IMR-90 (cell line): ENCODE data around the gene GSTP1. TPM values are rescaled to one million over a fixed set of nuclear protein-coding genes. Genes with fewer than 3 reads are reported as not detected.

Source experiments
- ATAC-seq: fragments of 200-7000 bp; cut with Tn5 transposase; 2 replicates; pipeline ENCODE4 v1.9.1; 2020; ENCODE audit warnings: low read depth, mild to moderate bottlenecking, moderate library complexity
- BruUV-seq: library from RNA; stranded (reverse); fragments of 400-500 nt; replicated peaks from 2 replicates; lab custom pipeline; 2021; lab: Mats Ljungman, UMichigan
- CTCF ChIA-PET: fragments of 300-600 bp; formaldehyde crosslinking; extraction: SDS; loops from one replicate; lab custom pipeline; 2021; ENCODE audit warnings: antibody characterized with exemption; lab: Yijun Ruan, JAX
- POLR2A ChIA-PET: fragments of 300-600 bp; sonication (Branson Sonifier 250); formaldehyde crosslinking; loops from one replicate; lab custom pipeline; 2022; ENCODE audit warnings: antibody characterized with exemption; ENCODE audit not compliant: unreplicated experiment; lab: Charles Lee
- DNase-seq: peaks from one replicate; pipeline ENCODE4 v3.0.0; 2013
- H2AFZ ChIP-seq: replicated peaks from 2 replicates; pipeline ENCODE3; 2013; ENCODE audit warnings: low read length, mild to moderate bottlenecking; ENCODE audit not compliant: poor library complexity
- H2AK5ac ChIP-seq: 2 replicates; pipeline ENCODE4 v1.6.1; 2013; ENCODE audit warnings: low read depth, low read length, inconsistent platforms
- H2AK9ac ChIP-seq: replicated peaks from 2 replicates; pipeline ENCODE3; 2013; ENCODE audit warnings: mild to moderate bottlenecking, low read depth, low read length, moderate library complexity; ENCODE audit not compliant: poor library complexity
- H2BK120ac ChIP-seq: 2 replicates; pipeline ENCODE4 v1.6.1; 2013; ENCODE audit warnings: low read depth, low read length, inconsistent platforms
- H2BK15ac ChIP-seq: 3 replicates; pipeline ENCODE4 v1.6.1; 2013; ENCODE audit warnings: low read depth, low read length, inconsistent platforms
- H2BK20ac ChIP-seq: 2 replicates; pipeline ENCODE4 v1.6.1; 2013; ENCODE audit warnings: low read depth, mild to moderate bottlenecking, inconsistent platforms, low read length, moderate library complexity
- H2BK5ac ChIP-seq: 2 replicates; pipeline ENCODE4 v1.6.1; 2013; ENCODE audit warnings: mild to moderate bottlenecking, low read depth, low read length, inconsistent platforms; ENCODE audit not compliant: poor library complexity, severe bottlenecking
- H3K14ac ChIP-seq: replicated peaks from 2 replicates; pipeline ENCODE4 v1.6.1; 2013; ENCODE audit warnings: low read depth, low read length, inconsistent platforms
- H3K18ac ChIP-seq: 2 replicates; pipeline ENCODE4 v1.6.1; 2013; ENCODE audit warnings: low read depth, low read length, control low read depth
- H3K23ac ChIP-seq: 2 replicates; pipeline ENCODE4 v1.6.1; 2013; ENCODE audit warnings: low read depth, low read length, inconsistent platforms
- H3K27ac ChIP-seq: 2 replicates; pipeline ENCODE4 v1.5.1; 2013; ENCODE audit warnings: mild to moderate bottlenecking, control low read depth, low read length; ENCODE audit not compliant: insufficient read depth
- H3K27me3 ChIP-seq: 2 replicates; pipeline ENCODE4 v1.6.1; 2013; ENCODE audit warnings: low read length; ENCODE audit not compliant: control insufficient read depth, insufficient read depth
- H3K36me3 ChIP-seq: 2 replicates; pipeline ENCODE4 v1.6.1; 2013; ENCODE audit warnings: low read length, mixed read lengths; ENCODE audit not compliant: control insufficient read depth, insufficient read depth
- H3K4ac ChIP-seq: 2 replicates; pipeline ENCODE4 v1.6.1; 2013; ENCODE audit warnings: low read depth, low read length, inconsistent platforms
- H3K4me1 ChIP-seq: 2 replicates; pipeline ENCODE4 v1.6.1; 2013; ENCODE audit warnings: low read length, mixed read lengths; ENCODE audit not compliant: control insufficient read depth, insufficient read depth
- H3K4me2 ChIP-seq: 2 replicates; pipeline ENCODE4 v1.6.1; 2013; ENCODE audit warnings: low read depth, mild to moderate bottlenecking, control low read depth, low read length, moderate library complexity
- H3K4me3 ChIP-seq: 2 replicates; pipeline ENCODE4 v1.5.1; 2013; ENCODE audit warnings: low read depth, mild to moderate bottlenecking, control low read depth, low read length, moderate library complexity; ENCODE audit not compliant: insufficient read depth
- H3K56ac ChIP-seq: 2 replicates; pipeline ENCODE4 v1.6.1; 2013; ENCODE audit warnings: low read length, inconsistent platforms; ENCODE audit not compliant: insufficient read depth; ENCODE audit errors: extremely low read depth
- H3K79me1 ChIP-seq, 2 experiments: 2 replicates each; pipeline ENCODE4 v1.6.1; 2013; ENCODE audit warnings: low read length in 2 of 2, inconsistent platforms in 1 of 2, low read depth in 1 of 2
- H3K9ac ChIP-seq: 2 replicates; pipeline ENCODE4 v1.6.1; 2013; ENCODE audit warnings: low read depth, low read length, control low read depth
- H3K9me1 ChIP-seq: 2 replicates; pipeline ENCODE4 v1.6.1; 2013; ENCODE audit warnings: low read length, inconsistent platforms; ENCODE audit not compliant: insufficient read depth
- H3K9me3 ChIP-seq: 2 replicates; pipeline ENCODE4 v1.6.1; 2013; ENCODE audit warnings: low read length; ENCODE audit not compliant: control insufficient read depth, insufficient read depth
- H4K20me1 ChIP-seq: 2 replicates; pipeline ENCODE4 v1.6.1; 2013; ENCODE audit warnings: low read length, inconsistent platforms; ENCODE audit not compliant: insufficient read depth
- H4K5ac ChIP-seq: 2 replicates; pipeline ENCODE4 v1.6.1; 2013; ENCODE audit warnings: mild to moderate bottlenecking, low read depth, low read length, control low read depth
- H4K8ac ChIP-seq, 2 experiments: 2 replicates each; pipeline ENCODE4 v1.6.1; 2013; ENCODE audit warnings: low read depth in 2 of 2, low read length in 2 of 2, control low read depth in 1 of 2, inconsistent platforms in 1 of 2
- H4K91ac ChIP-seq: 2 replicates; pipeline ENCODE4 v1.6.1; 2013; ENCODE audit warnings: low read depth, low read length, inconsistent platforms; ENCODE audit not compliant: insufficient read depth
- BHLHE40 ChIP-seq: fragments of 150-350 bp; IDR thresholded peaks from 2 replicates; pipeline ENCODE4 v1.6.1; 2016; ENCODE audit warnings: mild to moderate bottlenecking, low read depth, low read length
- CEBPB ChIP-seq: IDR thresholded peaks from 2 replicates; pipeline ENCODE4 v1.6.1; 2012; ENCODE audit warnings: low read depth, low read length, improper control_type of control experiment
- CHD1 ChIP-seq: IDR thresholded peaks from 2 replicates; pipeline ENCODE4 v1.6.1; 2012; ENCODE audit warnings: low read depth, low read length, improper control_type of control experiment
- CTCF ChIP-seq: conservative IDR thresholded peaks from 2 replicates; pipeline ENCODE4 v1.5.1; 2012; ENCODE audit warnings: mild to moderate bottlenecking, low read depth, low read length, improper control_type of control experiment
- ELK1 ChIP-seq: fragments of 150-350 bp; IDR thresholded peaks from 2 replicates; pipeline ENCODE4 v1.6.1; 2016; ENCODE audit warnings: low read depth, mild to moderate bottlenecking, low read length, moderate library complexity, borderline replicate concordance
- MAFK ChIP-seq: IDR thresholded peaks from 2 replicates; pipeline ENCODE4 v1.6.1; 2012; ENCODE audit warnings: low read depth, low read length, improper control_type of control experiment
- MAZ ChIP-seq: IDR thresholded peaks from 2 replicates; pipeline ENCODE4 v1.6.1; 2012; ENCODE audit warnings: low read depth, mild to moderate bottlenecking, low read length, improper control_type of control experiment, moderate library complexity, borderline replicate concordance
- NFE2L2 ChIP-seq: fragments of 150-350 bp; IDR thresholded peaks from 2 replicates; pipeline ENCODE4 v1.6.1; 2016; ENCODE audit warnings: low read depth, mild to moderate bottlenecking, low read length
- POLR2A ChIP-seq: IDR thresholded peaks from 2 replicates; pipeline ENCODE4 v1.6.1; 2012; ENCODE audit warnings: mild to moderate bottlenecking, low read depth, low read length
- RCOR1 ChIP-seq: IDR thresholded peaks from 2 replicates; pipeline ENCODE4 v1.6.1; 2012; ENCODE audit warnings: mild to moderate bottlenecking, low read length, improper control_type of control experiment; ENCODE audit not compliant: insufficient replicate concordance
- RFX5 ChIP-seq: IDR thresholded peaks from 2 replicates; pipeline ENCODE4 v1.8.0; 2012; ENCODE audit warnings: low read depth, mild to moderate bottlenecking, low read length, moderate library complexity
- SMC3 ChIP-seq: fragments of 150-350 bp; IDR thresholded peaks from 2 replicates; pipeline ENCODE4 v1.6.1; 2016; ENCODE audit warnings: low read depth, mild to moderate bottlenecking, antibody characterized with exemption, low read length, moderate library complexity
- WGBS, 2 experiments: methylation state at CpG; one replicate each; pipeline versions ENCODE4 v1.1.5 to v1.1.7; 2013; ENCODE audit warnings: missing lambda C conversion rate in 2 of 2; ENCODE audit not compliant: insufficient read length in 1 of 2; ENCODE audit errors: extremely low coverage in 2 of 2; 5-methylcytosine and 5-hydroxymethylcytosine counted together
- dilution Hi-C: fragments of 300-500 bp; cut with HindIII; formaldehyde crosslinking; loops from one replicate; pipeline ENCODE4 v1.14.3; 2018; ENCODE audit warnings: low sequenced_read_pairs; ENCODE audit not compliant: unreplicated experiment
- in situ Hi-C: fragments of 300-500 bp; cut with MboI; formaldehyde crosslinking; loops from 3 replicates; pipeline ENCODE4 v1.14.3; 2019; ENCODE audit warnings: low sequenced_read_pairs, inconsistent platforms, mixed read lengths
- intact Hi-C: fragments of 100-400 bp; cut with micrococcal nuclease; formaldehyde crosslinking; loops from 2 replicates; pipeline ENCODE4 v1.10.0; 2022
- polyA plus RNA-seq, 3 experiments: library from polyadenylated mRNA; depleted of rRNA; stranded (reverse); fragments of >200 nt; gene quantifications; 2 replicates each; pipeline ENCODE4 v1.2.3, GENCODE V29; 2012; ENCODE audit warnings: low replicate concordance in 1 of 3
- total RNA-seq: library from RNA; depleted of rRNA; stranded (reverse); fragments of >200 nt; gene quantifications from 2 replicates; pipeline ENCODE4 v1.2.3, GENCODE V29; 2012

The GSTP1 gene
- total and polyA plus RNA-seq, 2 of the 4 experiments (the other 2 are of a cell fraction), result 947 to 1,539 TPM

GRCh38 chr11:67592880-67593564 lies 9.4 kb downstream of the GSTP1 start:
- Histone ChIP-seq H3K9ac (no peak overlapping the region), H2BK20ac (no peak overlapping the region), H2AFZ (no peak overlapping the region), H3K36me3 (peaks cover 2% of the 10 kb centered on the region; the same call in 1 of the 2 replicates), H2BK15ac (no peak overlapping the region), H3K14ac (no peak overlapping the region), H4K91ac (no peak overlapping the region), H3K4me1 (no peaks in the 10 kb centered on the region), H4K20me1 (no peaks in the 10 kb centered on the region; the same call in 1 of the 2 replicates), H3K27me3 (peaks cover 12% of the 10 kb centered on the region), H2BK5ac (no peak overlapping the region), H4K5ac (no peak overlapping the region), H3K18ac (no peak overlapping the region), H3K56ac (no peak overlapping the region; the same call in 1 of the 2 replicates), H3K4me3 (no peak overlapping the region), H3K23ac (no peak overlapping the region), H3K9me1 (no peaks in the 10 kb centered on the region), H3K4me2 (no peak overlapping the region), H2BK120ac (no peak overlapping the region), H3K79me1 (0 out of 4 replicates have a peak, but pooled peaks cover 0 to 6% of the 10 kb centered on the region in 2 experiments), H2AK5ac (no peak overlapping the region), H3K9me3 (peaks cover 3% of the 10 kb centered on the region), H2AK9ac (no peak overlapping the region), H3K4ac (no peak overlapping the region), H4K8ac (no peak overlapping the region), H3K27ac (no peak overlapping the region)
- CTCF ChIA-PET, result interaction anchor here (1.0 kb wide), 1 partner anchor 9 kb away, joined by 4 read pairs; the partner anchor contains the start of gene GSTP1
- POLR2A ChIA-PET, result no interaction called here
- intact Hi-C loops (no loop called here), in situ Hi-C loops (no loop called here), dilution Hi-C loops (no loop called here)
- DNase-seq (no peak), ATAC-seq (no peak)
- TF ChIP-seq NFE2L2, result no peak
- no peak for TF ChIP-seq CHD1
- TF ChIP-seq MAZ, result no peak
- no peak for TF ChIP-seq ELK1
- TF ChIP-seq MAFK, result no peak
- no peak for TF ChIP-seq RFX5
- TF ChIP-seq RCOR1, result no peak
- no peak for TF ChIP-seq SMC3
- TF ChIP-seq POLR2A, result no peak
- TF ChIP-seq CEBPB, result no peak
- no peak for TF ChIP-seq CTCF
- no peak for TF ChIP-seq BHLHE40
- WGBS, 2 experiments, result 56% methylated on average over 7 of the region's 12 CpGs; no CpG with 5 or more reads in 1 of the 2 experiments
- BruUV-seq, result no TSS peak
